Measurements from ENCODE around the gene LDAH. TPM values are rescaled to one million over a fixed set of nuclear protein-coding genes. Genes with fewer than 3 reads are reported as not detected.
A peak's percentile ranks its signal among the peaks of the same experiment; 100 is the strongest.
"Not testable (repeated sequence)": the region's sequence is repeated elsewhere in the genome, so short reads cannot be mapped to it uniquely, and the experiment has no call there.

Gene LDAH
- total RNA-seq, 1 donor from 2014 or later = 43.6 TPM

- DNase-seq (ENCODE audit: low spot score) = peak; percentile 32
Measured at GRCh38 chr2:20723543-20723942, 99.4 kb downstream of the LDAH start.

DNA sequence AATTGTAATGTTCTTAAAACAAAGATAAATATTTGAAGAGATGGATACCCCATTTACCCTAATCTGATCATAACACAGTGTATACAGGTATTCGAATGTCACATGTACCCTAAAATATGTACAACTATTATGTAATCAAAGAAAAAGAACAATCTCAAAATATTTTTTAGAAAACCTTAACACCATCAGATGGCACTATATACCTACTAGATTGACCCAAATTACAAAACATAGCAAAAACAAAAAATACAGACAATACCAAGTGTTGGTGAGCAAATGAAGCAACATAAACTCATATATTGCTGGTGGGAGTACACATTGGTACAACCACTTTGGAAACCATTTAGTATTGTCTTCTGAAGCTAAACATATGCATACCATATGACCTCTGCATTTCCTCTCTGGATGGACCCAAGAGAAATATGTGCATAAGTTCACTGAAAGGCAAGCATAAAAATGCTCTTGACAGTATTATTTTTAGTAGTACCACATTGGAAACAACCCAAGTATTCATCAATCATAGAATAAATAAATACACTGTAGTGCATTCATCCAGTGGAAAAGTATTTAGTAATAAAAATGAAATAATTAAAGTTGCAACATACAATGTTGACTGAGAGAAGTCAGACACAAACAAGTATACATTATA is 100.2 kb downstream of the LDAH start:
- no peak for DNase-seq (ENCODE audit: low spot score)

DNA sequence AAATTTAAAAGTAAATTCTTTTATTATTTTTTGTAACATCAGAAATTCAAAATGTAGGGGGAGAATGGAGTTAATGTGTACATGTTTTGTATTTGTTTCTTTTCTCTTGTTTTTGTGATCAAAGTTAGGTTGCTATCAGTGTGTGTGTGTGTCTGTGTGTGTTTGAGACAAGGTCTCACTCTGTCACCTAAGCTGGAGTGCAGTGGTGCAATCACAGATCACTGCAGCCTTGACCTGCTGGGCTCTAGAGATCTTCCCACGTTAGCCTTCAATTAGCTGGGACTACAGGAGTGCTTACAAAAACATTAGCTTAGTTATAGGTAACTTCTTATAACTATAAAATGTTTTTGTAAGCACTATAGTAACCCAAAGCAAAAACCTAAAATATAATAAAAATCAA is 105.3 kb downstream of the LDAH start:
- DNase-seq (ENCODE audit: low spot score) = no peak

DNA sequence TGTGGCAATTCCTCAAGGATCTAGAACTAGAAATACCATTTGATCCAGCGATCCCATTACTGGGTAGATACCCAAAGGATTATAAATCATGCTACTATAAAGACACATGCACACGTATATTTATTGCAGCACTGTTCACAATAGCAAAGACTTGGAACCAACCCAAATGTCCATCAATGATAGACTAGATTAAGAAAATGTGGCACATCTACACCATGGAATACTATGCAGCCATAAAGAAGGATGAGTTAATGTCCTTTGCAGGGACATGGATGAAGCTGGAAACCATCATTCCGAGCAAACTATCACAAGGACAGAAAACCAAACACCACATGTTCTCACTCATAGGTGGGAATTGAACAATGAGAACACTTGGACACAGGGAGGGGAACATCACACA is 106.7 kb downstream of the LDAH start:
- not testable (repeated sequence) for DNase-seq (ENCODE audit: low spot score)

GRCh38 chr2:20714412-20714811 is 108.5 kb downstream of the LDAH start:
- not testable (repeated sequence) for DNase-seq (ENCODE audit: low spot score)

GRCh38 chr2:20713585-20713984 is 109.3 kb downstream of the LDAH start:
- not testable (repeated sequence) for DNase-seq (ENCODE audit: low spot score)

- DNase-seq (ENCODE audit: low spot score) = not testable (repeated sequence)
Measured at GRCh38 chr2:20711641-20712040, 111.3 kb downstream of the LDAH start.

DNA sequence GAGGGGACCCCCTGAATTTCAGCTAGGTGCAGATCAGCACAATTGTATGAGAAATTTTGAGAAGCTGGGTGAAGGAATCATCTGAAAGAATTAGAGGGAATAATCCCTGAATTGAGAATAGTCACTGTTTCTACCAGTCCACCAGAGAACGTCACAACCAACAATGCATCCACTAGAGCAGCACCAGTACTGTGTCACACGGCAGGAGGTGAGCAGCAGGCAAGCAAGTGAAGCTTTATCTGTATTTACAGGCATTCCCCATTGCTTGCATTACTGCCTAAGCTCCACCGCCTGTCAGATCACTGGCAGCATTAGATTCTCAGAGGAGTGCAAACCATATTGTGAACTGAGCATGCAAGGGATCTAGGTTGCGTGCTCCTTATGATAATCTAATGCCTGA is 115.3 kb downstream of the LDAH start:
- DNase-seq (ENCODE audit: low spot score) = no peak

- DNase-seq (ENCODE audit: low spot score) = no peak
Measured at GRCh38 chr2:20706786-20707185, 116.1 kb downstream of the LDAH start.

DNA sequence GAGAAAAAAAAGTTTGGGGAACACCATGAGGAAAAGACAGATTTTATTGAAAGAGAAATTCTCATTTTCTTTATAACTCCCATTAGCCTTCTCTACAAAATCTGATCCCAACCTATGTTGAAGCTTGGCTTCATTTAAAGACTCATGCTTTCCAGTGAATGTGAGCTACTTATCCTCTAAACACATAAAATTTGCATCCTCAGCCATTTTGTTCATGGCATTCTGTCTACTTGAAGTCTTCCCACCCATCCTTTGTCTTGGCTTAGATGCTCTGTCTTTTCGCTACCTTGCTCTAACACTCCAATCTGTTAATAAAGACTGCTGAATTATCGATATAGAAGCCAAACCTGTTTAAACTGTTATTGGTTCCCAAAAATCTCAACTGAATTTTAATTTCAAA is 116.7 kb downstream of the LDAH start:
- no peak for DNase-seq (ENCODE audit: low spot score)

DNA sequence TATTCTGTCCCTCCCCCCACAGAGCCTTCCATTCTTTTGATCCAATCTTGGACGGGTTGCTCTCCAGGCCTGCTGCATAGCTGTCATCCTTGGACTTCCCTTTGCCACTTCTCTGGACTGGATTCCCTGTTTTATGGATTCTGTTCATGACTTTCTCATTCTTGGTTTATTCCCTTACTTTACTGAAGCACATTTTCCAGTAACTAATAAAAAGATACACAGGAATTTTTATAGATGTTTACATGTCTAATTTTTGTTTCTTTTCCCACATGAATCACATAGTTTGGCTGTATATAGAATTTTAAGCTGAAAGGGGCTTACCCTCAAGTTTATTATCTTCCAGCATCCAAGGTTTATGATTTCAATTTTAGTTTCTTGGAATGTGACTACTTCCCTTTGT is 118.0 kb downstream of the LDAH start:
- DNase-seq (ENCODE audit: low spot score) = no peak

- DNase-seq (ENCODE audit: low spot score) = no peak
Measured at GRCh38 chr2:20702563-20702962, 120.3 kb downstream of the LDAH start.

DNA sequence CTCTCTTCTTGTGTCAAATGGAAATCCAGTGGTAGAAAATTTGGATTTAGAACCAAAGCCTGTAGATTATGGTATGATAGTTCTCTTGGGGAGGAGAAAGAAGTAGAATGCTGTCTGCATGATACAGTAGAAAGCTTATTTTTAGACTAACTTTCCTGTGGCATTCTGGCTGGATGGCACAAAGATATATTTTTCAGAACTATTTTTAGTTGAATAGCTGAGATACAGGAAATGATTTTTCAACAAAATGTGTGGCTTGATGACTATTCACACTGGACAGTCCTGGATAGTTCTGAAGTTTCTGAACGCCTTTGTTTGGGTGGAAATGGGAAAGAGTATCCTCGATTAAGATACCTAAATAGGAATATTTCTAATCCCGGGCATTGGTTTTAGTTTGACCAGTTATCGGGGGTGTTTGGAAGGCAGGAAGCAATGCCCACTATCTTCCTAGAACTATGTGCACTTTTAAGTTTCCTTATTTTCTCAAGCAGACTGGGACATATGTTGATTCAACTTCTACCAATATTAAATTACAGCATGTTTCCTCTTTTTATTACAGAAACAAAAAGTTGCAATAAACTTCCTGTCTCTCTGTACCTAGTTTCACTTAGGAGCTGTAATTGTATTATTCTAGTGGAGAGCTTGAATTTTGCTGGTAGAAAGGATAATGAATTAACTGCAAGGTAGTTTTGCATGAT is 123.8 kb downstream of the LDAH start:
- no peak for DNase-seq (ENCODE audit: low spot score)

GRCh38 chr2:20697322-20697934 is 125.5 kb downstream of the LDAH start:
- no peak for DNase-seq (ENCODE audit: low spot score)

GRCh38 chr2:20696366-20696765 is 126.5 kb downstream of the LDAH start:
- no peak for DNase-seq (ENCODE audit: low spot score)

- DNase-seq (ENCODE audit: low spot score) = no peak
Measured at GRCh38 chr2:20693317-20693716, 129.6 kb downstream of the LDAH start.

DNA sequence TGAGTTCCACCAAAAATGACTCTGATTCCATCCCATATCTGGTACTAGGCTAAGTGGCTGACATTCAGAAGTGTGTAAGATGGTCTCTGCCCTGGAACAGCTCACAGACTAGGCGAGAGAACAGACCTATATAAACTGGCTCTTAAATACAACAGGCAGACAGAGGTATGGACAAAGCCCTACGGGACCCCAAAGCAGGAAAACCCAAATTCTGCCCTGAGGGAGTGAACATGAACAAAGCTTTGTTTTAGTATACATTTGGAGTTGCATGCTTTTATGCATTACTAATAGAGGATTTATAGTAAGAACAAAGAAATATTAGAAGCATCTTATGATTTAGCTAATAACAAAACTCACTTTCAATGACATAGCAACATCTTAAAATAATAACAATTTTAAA is 130.8 kb downstream of the LDAH start:
- DNase-seq (ENCODE audit: low spot score) = no peak

- DNase-seq (ENCODE audit: low spot score) = no peak
Measured at GRCh38 chr2:20691076-20691734, 131.7 kb downstream of the LDAH start.

GRCh38 chr2:20689428-20690264 is 133.3 kb downstream of the LDAH start:
- no peak for DNase-seq (ENCODE audit: low spot score)

DNA sequence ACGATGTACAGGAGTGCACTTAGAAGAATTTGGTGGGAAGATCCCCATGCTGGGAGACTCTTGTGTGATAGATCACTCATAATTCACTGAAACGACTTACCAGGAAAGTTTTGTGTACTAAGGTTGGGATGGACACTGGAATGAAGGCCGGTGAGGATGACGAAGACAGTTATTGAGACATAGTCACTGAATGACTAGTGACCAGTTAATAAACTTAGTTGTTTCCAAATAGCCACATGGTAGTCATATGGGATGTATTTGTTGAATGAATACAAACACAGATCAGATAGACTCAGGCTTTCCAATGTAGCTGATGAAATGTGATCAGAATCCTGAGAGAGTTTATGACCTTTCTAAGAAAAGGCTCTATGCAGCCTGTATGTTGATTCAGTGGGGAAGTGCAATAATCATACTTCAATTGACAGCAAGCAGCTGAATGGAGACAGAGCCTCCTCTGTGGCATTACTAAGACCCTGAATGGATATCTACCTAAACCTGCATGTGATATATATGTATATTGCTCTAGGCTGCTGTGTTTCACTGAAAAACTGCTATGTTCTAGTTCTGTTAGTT is 135.6 kb downstream of the LDAH start:
- no peak for DNase-seq (ENCODE audit: low spot score)

GRCh38 chr2:20684581-20685063 is 138.3 kb downstream of the LDAH start:
- DNase-seq (ENCODE audit: low spot score) = no peak

Measured in umbilical cord (tissue), 2 donors.